GM12872 (cell line): ENCODE measurements around the gene BRS3.

ENCODE experiments used
- CTCF ChIP-seq: IDR thresholded peaks from 3 replicates; pipeline ENCODE4 v1.5.1; 2011; ENCODE audit warnings: low read depth, mild to moderate bottlenecking, low read length, moderate library complexity; ENCODE audit not compliant: insufficient read depth

The BRS3 gene

GRCh38 chrX:136487647-136488046, at the start of gene BRS3:
Gene BRS3 (plus strand): TSS chrX:136487947. CDS start chrX:136488115, 168 bp downstream.
- TF ChIP-seq CTCF: no peak

GRCh38 chrX:136438192-136438591, 49.6 kb upstream of the BRS3 start:
- TF ChIP-seq CTCF: no peak

DNA sequence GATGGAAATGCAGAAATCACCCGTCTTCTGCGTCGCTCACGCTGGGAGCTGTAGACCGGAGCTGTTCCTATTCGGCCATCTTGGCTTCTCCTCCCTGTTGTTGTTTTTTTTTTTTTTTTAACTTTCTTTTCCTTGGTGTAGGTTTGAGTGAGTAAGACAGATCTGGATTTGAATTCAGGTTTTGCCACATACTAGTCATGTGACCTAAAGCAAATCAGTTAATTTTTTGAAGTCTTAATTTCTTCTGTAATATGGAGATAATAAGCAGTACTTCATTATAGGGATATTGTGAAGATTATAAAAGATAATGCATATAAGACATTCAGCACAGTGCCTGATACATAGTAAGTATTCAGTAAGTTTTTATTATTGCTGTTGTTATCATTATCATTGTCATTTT, 41.5 kb upstream of the BRS3 start:
- TF ChIP-seq CTCF: no peak

DNA sequence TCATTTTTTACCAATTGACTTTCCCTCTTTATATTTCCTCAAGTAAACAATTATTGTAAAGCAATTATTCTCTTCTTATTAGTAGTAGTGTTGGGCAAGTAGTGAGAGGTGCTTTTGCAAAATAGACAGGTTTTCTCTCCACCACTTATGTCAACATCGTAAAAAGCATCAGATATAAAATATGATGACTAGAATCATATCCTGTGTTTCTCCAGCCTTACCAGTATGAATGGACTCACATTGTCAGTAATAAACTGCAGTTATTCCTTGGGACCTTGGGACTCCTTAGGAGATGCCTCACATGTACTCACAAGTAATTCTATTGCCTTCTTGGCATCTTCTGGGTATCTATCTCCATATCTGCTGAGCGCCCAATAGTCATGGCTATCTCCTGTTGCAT, 40.4 kb upstream of the BRS3 start:
- TF ChIP-seq CTCF: no peak

DNA sequence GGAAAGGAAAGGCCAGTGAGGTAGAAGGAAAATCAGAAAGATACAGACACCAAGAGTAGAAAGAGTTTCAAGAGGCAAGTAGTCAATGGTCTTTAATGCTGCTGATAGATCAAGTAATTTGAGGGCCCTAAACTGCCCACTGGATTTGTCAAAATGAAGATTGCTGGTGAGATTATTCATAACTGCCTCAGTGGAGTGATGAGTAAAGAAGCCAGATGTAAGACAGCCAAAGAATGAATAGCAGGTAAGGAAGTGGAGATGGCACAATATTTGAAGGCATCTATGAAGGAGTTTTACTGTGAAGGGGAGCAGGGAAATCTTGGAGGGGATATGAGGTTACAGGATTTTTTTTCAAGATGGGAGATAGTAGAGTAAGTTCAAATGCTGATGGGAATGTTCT, 39.8 kb upstream of the BRS3 start:
- TF ChIP-seq CTCF: no peak

- TF ChIP-seq CTCF: no peak
Observed at GRCh38 chrX:136450050-136450830, 37.5 kb upstream of the BRS3 start.

DNA sequence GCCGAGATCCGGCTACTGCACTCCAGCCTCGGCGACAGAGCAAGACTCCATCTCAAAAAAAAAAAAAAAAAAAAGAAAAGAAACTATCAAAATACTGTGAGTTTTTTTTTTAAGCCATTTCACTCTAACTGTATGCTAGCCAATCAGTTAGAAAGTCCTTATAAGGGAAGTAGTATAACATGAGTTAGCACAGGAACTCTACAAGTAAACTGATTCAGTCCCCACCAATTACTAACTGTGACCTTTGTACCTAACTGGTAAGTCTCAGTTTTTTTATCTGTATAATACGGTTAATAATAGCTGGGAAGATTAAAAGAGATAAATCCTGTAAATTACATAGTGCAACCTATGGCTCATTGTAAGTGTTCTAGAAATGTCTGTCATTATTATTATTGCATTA, 35.1 kb upstream of the BRS3 start:
- TF ChIP-seq CTCF: no peak
